ENCODE measurements around the gene SHMT2.

The SHMT2 gene

DNA sequence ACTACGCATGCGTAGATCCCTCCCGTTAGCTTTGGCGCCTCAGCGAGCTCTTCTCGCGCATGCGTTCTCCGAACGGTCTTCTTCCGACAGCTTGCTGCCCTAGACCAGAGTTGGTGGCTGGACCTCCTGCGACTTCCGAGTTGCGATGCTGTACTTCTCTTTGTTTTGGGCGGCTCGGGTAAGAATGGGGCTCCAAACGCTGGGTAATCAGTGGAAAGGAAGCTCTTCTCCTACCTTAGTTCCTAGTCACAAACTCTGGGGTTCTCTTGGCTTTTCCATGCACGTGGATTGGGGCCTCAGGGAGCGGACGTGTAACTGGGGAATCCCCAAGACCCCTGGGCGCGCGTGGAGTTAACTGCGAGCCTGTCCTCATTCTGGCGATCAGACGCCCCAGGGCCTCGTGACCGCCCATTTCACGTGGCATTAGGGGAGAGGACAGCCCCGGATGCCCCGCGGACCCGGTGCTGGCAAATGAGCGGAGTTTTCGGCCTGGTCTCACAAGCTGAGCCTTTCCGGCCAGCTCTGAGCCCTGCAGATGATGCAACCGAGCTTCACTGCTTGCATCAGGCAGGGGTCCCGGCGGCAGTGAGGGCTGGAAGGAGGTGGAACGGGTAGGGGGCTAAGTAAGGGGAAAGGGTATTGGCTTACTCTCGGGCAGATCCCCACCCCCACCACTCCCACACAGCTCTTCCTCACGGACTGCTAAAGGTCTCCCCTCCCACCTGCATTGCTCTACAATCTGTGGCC is at the start of gene SHMT2:
Gene SHMT2 (plus strand): TSS at position 78 of the 747 bp plus-strand sequence. CDS start 68 bp downstream, at position 146.
- peak; percentile 100 for DNase-seq (ENCODE audit: low spot score)

DNA sequence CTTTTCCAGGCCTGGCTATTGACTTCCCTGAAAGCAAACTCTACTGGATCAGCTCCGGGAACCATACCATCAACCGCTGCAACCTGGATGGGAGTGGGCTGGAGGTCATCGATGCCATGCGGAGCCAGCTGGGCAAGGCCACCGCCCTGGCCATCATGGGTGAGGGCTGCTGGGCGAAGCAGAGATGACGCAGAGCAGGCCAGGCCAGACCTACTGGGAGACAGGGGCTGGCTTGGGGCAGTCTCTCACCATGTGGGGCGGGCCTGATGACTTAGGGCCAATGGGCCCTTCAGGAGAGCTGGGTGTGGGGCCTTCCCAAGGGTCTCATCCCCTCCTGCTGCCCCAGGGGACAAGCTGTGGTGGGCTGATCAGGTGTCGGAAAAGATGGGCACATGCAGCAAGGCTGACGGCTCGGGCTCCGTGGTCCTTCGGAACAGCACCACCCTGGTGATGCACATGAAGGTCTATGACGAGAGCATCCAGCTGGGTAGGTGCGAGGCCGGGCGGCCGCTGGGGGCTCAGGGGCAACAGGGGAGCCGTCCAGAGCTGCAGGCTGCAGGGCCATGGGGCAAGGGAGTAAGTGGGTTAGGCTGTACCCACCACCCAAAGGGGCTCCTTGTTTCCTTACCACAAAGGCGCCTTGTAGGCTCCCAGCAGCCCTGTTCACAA is 49.1 kb upstream of the SHMT2 start:
- no peak for DNase-seq (ENCODE audit: low spot score)

DNA sequence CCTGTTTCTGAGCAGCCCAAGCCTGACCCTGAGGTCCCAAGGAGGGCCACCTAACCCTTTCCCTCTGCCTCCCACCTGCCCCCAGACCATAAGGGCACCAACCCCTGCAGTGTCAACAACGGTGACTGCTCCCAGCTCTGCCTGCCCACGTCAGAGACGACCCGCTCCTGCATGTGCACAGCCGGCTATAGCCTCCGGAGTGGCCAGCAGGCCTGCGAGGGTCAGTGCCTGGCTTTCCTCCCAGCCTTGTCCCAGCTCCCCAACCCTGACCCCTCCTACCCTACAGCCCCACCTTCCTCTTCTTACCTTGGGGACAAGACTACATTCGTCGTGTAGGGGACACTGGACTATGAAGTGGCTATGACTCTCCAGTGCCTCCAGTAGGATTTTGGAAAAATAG is 48.4 kb upstream of the SHMT2 start:
- no peak for DNase-seq (ENCODE audit: low spot score)

DNA sequence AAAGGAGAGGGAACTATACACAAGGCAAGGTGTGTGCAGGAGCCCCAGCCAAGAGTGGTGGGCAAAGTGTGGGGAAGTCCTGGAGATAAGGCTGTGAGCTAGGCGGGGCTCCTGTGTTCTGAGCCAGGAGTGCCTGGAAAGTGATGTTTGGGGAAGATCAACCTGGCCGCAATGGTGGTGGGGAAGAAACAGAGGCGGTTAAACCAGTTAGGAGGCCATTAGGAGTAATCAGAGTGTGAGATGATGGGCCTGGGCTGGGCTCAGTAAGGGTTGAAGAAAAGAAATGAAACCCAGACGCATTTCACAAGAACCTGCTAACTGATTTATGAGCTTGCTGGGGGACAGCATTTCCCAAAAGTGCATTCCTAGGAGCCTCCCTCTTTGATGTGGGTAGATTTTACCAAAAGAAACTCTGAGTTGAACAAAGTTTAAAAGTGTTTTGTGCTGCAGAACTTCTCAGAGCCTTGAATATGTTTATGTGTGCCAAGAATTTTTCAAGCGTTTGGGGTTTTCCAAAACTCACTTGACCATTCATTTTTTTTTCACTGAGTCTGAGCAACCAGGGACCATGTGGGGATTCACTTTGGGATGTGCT is 47.9 kb upstream of the SHMT2 start:
- no peak for DNase-seq (ENCODE audit: low spot score)

DNA sequence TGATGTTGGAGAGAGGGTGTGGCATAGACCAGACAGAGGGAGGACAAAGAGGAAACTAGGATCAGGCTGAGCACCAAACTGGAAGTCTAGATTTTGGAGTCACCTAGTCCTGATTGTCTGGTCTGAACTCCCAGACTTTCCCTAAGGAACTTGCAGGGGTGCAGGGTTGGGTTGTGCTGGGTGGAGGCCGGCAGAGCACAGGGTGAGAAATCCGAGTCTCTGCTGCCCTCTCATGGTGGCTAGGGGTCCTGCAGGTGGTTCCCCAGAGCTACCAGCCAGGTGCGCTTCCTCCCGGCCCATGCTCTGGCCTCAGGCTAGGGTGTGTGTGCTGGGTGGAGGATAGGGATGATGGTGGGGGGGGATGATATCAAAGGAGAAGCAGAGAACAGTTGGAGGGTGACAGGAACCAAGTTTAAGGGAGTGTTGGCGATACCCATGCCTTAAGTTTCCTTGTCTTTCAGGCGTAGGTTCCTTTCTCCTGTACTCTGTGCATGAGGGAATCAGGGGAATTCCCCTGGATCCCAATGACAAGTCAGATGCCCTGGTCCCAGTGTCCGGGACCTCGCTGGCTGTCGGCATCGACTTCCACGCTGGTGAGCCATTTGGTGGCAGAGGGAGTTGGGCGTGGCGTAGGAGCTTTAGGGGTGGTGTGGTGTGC is 46.5 kb upstream of the SHMT2 start:
- peak; percentile 94 for DNase-seq (ENCODE audit: low spot score)

DNA sequence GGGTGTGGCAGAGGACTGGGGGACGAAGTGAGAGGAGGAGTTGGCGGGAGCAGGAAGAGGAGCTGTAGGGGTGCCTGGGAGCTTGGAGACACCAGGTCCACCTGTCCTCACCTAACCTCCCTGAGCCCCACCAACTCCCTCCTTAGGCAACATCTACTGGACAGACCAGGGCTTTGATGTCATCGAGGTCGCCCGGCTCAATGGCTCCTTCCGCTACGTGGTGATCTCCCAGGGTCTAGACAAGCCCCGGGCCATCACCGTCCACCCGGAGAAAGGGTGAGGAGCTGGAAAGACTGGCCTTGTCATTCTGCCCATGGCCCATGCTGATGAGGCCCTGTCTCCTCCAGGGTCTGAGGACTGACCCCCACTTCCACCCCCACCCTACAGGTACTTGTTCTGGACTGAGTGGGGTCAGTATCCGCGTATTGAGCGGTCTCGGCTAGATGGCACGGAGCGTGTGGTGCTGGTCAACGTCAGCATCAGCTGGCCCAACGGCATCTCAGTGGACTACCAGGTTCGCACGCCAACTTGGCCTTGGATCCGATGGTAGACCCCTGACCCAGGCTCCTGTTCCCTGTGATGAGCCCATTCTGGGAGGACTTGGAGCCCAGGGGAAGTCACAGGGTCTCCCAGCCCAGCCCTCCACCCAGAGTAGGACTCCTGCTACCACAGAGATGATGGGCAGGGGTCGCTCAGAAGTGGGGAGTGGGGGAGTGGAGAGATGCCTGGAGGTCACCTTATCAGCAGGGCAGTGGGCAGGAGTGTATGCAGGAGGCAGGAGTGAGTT is 45.4 kb upstream of the SHMT2 start:
- no peak for DNase-seq (ENCODE audit: low spot score)

DNA sequence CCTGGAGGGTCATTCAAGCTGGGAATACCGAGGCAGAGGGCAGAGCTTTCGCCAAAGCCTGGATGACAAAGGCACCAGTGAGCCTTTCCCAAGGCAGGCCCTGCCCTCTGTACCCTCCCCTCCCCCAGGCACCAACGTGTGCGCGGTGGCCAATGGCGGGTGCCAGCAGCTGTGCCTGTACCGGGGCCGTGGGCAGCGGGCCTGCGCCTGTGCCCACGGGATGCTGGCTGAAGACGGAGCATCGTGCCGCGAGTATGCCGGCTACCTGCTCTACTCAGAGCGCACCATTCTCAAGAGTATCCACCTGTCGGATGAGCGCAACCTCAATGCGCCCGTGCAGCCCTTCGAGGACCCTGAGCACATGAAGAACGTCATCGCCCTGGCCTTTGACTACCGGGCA is 44.1 kb upstream of the SHMT2 start:
- no peak for DNase-seq (ENCODE audit: low spot score)

DNA sequence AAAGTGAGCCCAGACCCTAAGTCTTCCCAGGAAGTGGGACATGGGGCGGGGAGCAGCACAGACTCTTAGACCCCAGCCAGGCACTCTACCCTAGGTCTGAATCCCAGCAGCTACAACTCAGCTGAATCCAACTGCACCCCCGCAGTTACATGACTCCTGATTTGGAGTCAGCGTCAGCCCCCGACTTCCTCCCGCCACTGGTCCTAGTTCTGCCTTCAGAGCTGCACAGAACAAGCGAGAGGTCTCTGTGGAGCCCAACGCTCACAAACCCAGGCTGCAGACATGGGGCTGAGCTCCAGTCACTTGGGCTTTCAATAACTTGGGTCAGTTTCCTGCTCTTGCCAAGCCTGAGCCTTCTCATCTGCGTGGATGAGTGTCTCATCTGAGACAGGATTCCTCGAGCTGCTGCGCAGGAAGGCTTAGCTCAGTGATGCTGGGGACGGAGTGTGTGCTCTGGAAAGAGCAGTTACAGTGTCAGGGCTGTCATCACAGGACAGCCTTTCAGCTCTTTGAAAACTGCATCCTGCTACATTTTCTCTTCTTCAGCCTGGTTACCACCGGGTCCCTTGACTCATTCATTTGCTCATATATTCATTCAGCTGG is 43.5 kb upstream of the SHMT2 start:
- no peak for DNase-seq (ENCODE audit: low spot score)

- no peak for DNase-seq (ENCODE audit: low spot score)
Measured at GRCh38 chr12:57187222-57188089, 42.1 kb upstream of the SHMT2 start.

- DNase-seq (ENCODE audit: low spot score), result no peak
Measured at GRCh38 chr12:57188090-57188425, 41.5 kb upstream of the SHMT2 start.

GRCh38 chr12:57190037-57190436 is 39.5 kb upstream of the SHMT2 start:
- no peak for DNase-seq (ENCODE audit: low spot score)

- DNase-seq (ENCODE audit: low spot score), result no peak
Measured at GRCh38 chr12:57190821-57191220, 38.7 kb upstream of the SHMT2 start.

DNA sequence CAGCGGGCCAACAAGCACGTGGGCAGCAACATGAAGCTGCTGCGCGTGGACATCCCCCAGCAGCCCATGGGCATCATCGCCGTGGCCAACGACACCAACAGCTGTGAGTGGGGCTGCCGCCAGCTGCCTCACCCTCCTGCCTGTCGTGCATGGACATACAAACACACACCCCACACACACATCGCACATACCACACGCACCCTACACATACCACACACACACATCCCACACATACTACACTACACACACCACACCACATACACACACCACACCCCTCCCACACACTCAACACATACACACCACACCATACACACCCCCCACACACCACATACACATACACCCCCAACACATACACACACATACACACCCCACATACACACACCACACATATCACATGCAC is 38.1 kb upstream of the SHMT2 start:
- no peak for DNase-seq (ENCODE audit: low spot score)

DNA sequence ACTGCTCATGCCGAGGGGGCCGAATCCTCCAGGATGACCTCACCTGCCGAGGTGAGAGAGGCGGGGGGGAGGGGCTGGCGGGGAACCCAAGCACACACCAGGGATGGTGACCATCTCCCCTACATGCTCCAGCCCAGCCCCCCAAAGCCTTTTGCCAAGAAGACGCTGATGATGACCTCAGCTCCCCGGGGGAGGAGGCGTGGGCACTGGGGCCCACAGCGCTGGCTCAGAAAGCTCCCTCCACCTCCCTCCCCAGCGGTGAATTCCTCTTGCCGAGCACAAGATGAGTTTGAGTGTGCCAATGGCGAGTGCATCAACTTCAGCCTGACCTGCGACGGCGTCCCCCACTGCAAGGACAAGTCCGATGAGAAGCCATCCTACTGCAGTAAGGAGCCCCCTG is 36.6 kb upstream of the SHMT2 start:
- DNase-seq (ENCODE audit: low spot score), result no peak

GRCh38 chr12:57193706-57194245 is 35.7 kb upstream of the SHMT2 start:
- DNase-seq (ENCODE audit: low spot score), result no peak

DNA sequence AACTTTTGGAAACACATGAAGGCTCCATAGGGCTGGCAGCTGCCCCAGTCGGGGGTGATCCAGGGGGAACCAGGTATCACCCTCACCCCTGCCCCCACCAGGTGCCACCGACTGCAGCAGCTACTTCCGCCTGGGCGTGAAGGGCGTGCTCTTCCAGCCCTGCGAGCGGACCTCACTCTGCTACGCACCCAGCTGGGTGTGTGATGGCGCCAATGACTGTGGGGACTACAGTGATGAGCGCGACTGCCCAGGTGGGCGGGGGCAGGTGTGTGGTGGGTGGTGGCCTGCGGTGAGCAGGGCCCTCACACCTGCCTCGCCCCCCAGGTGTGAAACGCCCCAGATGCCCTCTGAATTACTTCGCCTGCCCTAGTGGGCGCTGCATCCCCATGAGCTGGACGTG is 35.3 kb upstream of the SHMT2 start:
- DNase-seq (ENCODE audit: low spot score), result no peak

- no peak for DNase-seq (ENCODE audit: low spot score)
Measured at GRCh38 chr12:57195186-57195585, 34.3 kb upstream of the SHMT2 start.

GRCh38 chr12:57195611-57196371 is 33.7 kb upstream of the SHMT2 start:
- DNase-seq (ENCODE audit: low spot score), result no peak

GRCh38 chr12:57196439-57196838 is 33.1 kb upstream of the SHMT2 start:
- DNase-seq (ENCODE audit: low spot score), result no peak

DNA sequence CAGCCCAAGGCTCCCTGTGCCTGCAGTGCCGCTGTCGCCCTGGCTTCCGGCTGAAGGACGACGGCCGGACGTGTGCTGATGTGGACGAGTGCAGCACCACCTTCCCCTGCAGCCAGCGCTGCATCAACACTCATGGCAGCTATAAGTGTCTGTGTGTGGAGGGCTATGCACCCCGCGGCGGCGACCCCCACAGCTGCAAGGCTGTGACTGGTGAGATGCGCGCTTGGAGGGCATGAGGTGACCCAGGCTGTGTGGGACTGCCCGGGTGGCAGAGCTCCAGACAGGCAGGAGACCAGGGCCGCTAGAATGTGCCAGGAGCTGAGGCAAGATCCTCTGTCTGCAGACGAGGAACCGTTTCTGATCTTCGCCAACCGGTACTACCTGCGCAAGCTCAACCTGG is 32.6 kb upstream of the SHMT2 start:
- DNase-seq (ENCODE audit: low spot score), result no peak

Data from hepatic stellate cell (primary cell).